Measurements from ENCODE around the gene RITA1. TPM values are rescaled to one million over a fixed set of nuclear protein-coding genes. Genes with fewer than 3 reads are reported as not detected.

RITA1 gene
- total and polyA plus RNA-seq, 10 of the 15 experiments (the other 5 are each of a cell fraction or from before 2014, with no cell fraction given): 2.3 to 39.9 (median 24.8) TPM

DNA sequence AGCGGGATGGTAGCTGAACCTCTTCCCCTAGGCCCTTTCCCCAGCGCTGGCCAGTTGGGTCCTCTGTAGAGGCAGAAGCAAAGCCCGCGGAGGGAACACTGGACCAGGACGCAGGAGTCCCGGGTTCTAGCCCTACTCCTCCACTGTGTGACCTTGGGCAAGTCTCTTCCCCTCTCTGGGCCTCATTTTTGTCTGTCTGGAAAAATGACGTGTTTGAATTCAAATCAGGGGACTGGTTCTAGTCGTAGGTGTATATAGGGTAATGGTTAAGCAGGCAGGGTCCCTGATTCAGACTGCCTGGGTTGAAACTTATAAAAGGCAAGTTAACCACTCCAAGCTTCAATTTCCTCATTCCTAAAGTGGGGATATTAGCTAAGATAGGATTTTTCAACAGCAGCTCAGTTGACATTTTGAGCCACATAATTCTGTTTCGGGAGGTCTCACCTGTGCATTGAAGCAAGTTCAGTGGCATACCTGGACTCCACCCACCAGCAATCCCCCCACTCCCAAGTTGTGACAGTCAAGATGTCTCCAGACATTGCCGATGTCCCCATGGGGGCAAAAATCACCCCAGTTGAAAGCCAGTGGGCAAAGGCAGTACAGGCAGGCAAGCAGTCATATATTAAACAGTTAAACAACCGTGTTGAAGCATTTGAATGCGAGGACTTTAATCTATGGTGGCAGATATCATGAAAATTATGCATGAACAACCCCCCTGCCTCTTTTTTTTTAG, 36.6 kb downstream of the RITA1 start:
- peaks cover 31% of the 10 kb centered on the region for H3K79me2 ChIP-seq (ENCODE audit: control insufficient read depth, insufficient read depth, low read length)
- ChIA-PET SMC1A (ENCODE audit: uncharacterized antibody, unreplicated experiment) (interaction anchor here (0.9 to 15.7 kb wide), 11 partner anchors 8 to 244 kb away, joined by 3 to 237 read pairs (median 8); partner anchors contain the start of genes OAS2 and RITA1), POLR2A (interaction anchor here (0.6 to 6.7 kb wide), 16 partner anchors 10 to 244 kb away, joined by 3 to 108 read pairs (median 4); partner anchors contain the start of genes DDX54, OAS2, RITA1 and SLC8B1), RAD21 (ENCODE audit: unreplicated experiment) (interaction anchor here (0.6 to 4.4 kb wide), 13 partner anchors 10 to 313 kb away, joined by 3 to 51 read pairs (median 5); no protein-coding TSS in a partner anchor), CTCF (interaction anchor here (0.7 to 2.2 kb wide), 11 partner anchors 8 to 141 kb away, joined by 3 to 11 read pairs (median 4); no protein-coding TSS in a partner anchor)
- FAIRE-seq (no peak), ATAC-seq (peak; percentile 1; the same call in 1 of the 3 replicates), DNase-seq (ENCODE audit: low read depth, low spot score) (no peak)
- in situ Hi-C loops (cut with MboI): loop anchor here (25.0 kb wide), 1 partner anchor 1785 kb away; no protein-coding TSS in a partner anchor
- peak overlapping the region; percentile 90 for H3K9ac ChIP-seq (ENCODE audit: control insufficient read depth, insufficient read depth, low read length)
- H4K20me1 ChIP-seq (ENCODE audit: control insufficient read depth, insufficient read depth): no peaks in the 10 kb centered on the region
- H3K4me2 ChIP-seq (ENCODE audit: control insufficient read depth, insufficient read depth): peak overlapping the region; percentile 90
- H3K27ac ChIP-seq (ENCODE audit: control insufficient read depth, insufficient read depth): peak overlapping the region; percentile 85
- BruUV-seq (replicated peaks): TSS peak; percentile 84
- no peaks in the 10 kb centered on the region for H3K9me3 ChIP-seq (replicated peaks; ENCODE audit: control insufficient read depth, insufficient read depth, low read length)
- peaks cover 21% of the 10 kb centered on the region for H3K4me1 ChIP-seq (ENCODE audit: control insufficient read depth, insufficient read depth, low read length)
- no peaks in the 10 kb centered on the region; a peak in 1 of 4 replicates for H3K36me3 ChIP-seq (ENCODE audit: control insufficient read depth in 2 of 2, insufficient read depth in 2 of 2, low read length in 1 of 2)
- H3K27me3 ChIP-seq (replicated peaks in 1 of 2; ENCODE audit: control insufficient read depth in 2 of 2, insufficient read depth in 2 of 2, low read length in 1 of 2): no peaks in the 10 kb centered on the region
- H3K4me3 ChIP-seq: peak overlapping the region; percentile 89
- no peak overlapping the region; the same call in 1 of the 2 replicates for H2AFZ ChIP-seq (ENCODE audit: control insufficient read depth, low read depth, low read length)
- WGBS (ENCODE audit: insufficient coverage, insufficient replicate concordance, low lambda C conversion rate, missing lambda C conversion rate): under 1% methylated on average over 12 of the region's 12 CpGs
- intact Hi-C loops (cut with micrococcal nuclease; ENCODE audit: unreplicated experiment): loop anchor here (1.0 to 2.0 kb wide), 2 partner anchors 14 to 35 kb away; no protein-coding TSS in a partner anchor
- TF ChIP-seq SMARCA5 (IDR thresholded peaks at IDR 0.05) (peak; percentile 77; the same call in 1 of the 2 replicates), RELB (IDR thresholded peaks at IDR 0.05; ENCODE audit: low read depth) (0 out of 2 replicates have a peak, but pooled peaks have one; percentile 15), LARP7 (IDR thresholded peaks at IDR 0.05) (0 out of 2 replicates have a peak, but pooled peaks have one; percentile 16), ATF7 (IDR thresholded peaks at IDR 0.05; ENCODE audit: low read depth) (peak; percentile 78; the same call in 1 of the 2 replicates), TCF7 (IDR thresholded peaks at IDR 0.05; ENCODE audit: borderline replicate concordance) (no peak), CEBPB (IDR thresholded peaks at IDR 0.05; ENCODE audit: borderline replicate concordance in 1 of 2, low read depth in 2 of 2, low read length in 2 of 2) (no peak), HDGF (IDR thresholded peaks at IDR 0.05) (peak; percentile 36; the same call in 1 of the 2 replicates), PML (IDR thresholded peaks at IDR 0.05; ENCODE audit: low read length) (no peak), IKZF2 (IDR thresholded peaks at IDR 0.05) (peak in 1 of 2 experiments; percentile 9; a peak in 1 of 4 replicates), NRF1 (conservative IDR thresholded peaks at IDR 0.05; ENCODE audit: low read depth, low read length) (no peak), IKZF1 (conservative IDR thresholded peaks at IDR 0.05) (no peak; the same call in 1 of the 2 replicates), TARDBP (IDR thresholded peaks at IDR 0.05; ENCODE audit: borderline replicate concordance) (no peak), SRF (IDR thresholded peaks at IDR 0.05; ENCODE audit: low read depth in 2 of 2, low read length in 2 of 2) (no peak), MTA3 (IDR thresholded peaks at IDR 0.05; ENCODE audit: borderline replicate concordance, low read length) (peak; percentile 53; the same call in 1 of the 2 replicates), NFYA (IDR thresholded peaks at IDR 0.05; ENCODE audit: borderline replicate concordance, low read depth, low read length) (no peak), YY1 (IDR thresholded peaks at IDR 0.05; ENCODE audit: low read depth, low read length) (0 out of 2 replicates have a peak, but pooled peaks have one; percentile 28), KLF5 (IDR thresholded peaks at IDR 0.05; ENCODE audit: partially characterized antibody) (no peak), E2F4 (IDR thresholded peaks at IDR 0.05; ENCODE audit: low read depth, low read length) (no peak)
- TF ChIP-seq, protein P1, sequence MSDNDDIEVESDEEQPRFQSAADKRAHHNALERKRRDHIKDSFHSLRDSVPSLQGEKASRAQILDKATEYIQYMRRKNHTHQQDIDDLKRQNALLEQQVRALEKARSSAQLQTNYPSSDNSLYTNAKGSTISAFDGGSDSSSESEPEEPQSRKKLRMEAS (IDR thresholded peaks at IDR 0.05; ENCODE audit: low read depth, low read length): no peak
- TF ChIP-seq, protein P2, sequence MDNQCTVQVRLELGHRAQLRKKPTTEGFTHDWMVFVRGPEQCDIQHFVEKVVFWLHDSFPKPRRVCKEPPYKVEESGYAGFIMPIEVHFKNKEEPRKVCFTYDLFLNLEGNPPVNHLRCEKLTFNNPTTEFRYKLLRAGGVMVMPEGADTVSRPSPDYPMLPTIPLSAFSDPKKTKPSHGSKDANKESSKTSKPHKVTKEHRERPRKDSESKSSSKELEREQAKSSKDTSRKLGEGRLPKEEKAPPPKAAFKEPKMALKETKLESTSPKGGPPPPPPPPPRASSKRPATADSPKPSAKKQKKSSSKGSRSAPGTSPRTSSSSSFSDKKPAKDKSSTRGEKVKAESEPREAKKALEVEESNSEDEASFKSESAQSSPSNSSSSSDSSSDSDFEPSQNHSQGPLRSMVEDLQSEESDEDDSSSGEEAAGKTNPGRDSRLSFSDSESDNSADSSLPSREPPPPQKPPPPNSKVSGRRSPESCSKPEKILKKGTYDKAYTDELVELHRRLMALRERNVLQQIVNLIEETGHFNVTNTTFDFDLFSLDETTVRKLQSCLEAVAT (IDR thresholded peaks at IDR 0.05): 0 out of 2 replicates have a peak, but pooled peaks have one; percentile 37
